Bronchial epithelial cell (primary cell): ENCODE results near the gene MACROD1. TPM values are rescaled to one million over a fixed set of nuclear protein-coding genes. Genes with fewer than 3 reads are reported as not detected.

ENCODE experiments used
- DNase-seq: peaks from one replicate; pipeline ENCODE4 v3.0.0-alpha.2; 2010; ENCODE audit warnings: low read depth
- FAIRE-seq: peaks from 2 replicates; lab custom pipeline; 2011; peaks lifted over from hg19 to GRCh38; lab: Jason Lieb, UNC
- H3K27me3 ChIP-seq: 2 replicates; pipeline ENCODE4 v1.5.1; 2011; ENCODE audit warnings: low read length; ENCODE audit not compliant: control insufficient read depth, insufficient read depth
- H3K36me3 ChIP-seq: 2 replicates; pipeline ENCODE4 v1.5.1; 2011; ENCODE audit warnings: low read length; ENCODE audit not compliant: control insufficient read depth, insufficient read depth
- H3K4me3 ChIP-seq: 2 replicates; pipeline ENCODE4 v1.5.1; 2011; ENCODE audit warnings: mild to moderate bottlenecking, low read depth, low read length, control low read depth
- total RNA-seq: library from RNA; depleted of rRNA; stranded (reverse); fragments of >200 nt; gene quantifications from 2 replicates; pipeline ENCODE4 v1.2.1, GENCODE V29; 2014
- TF ChIP-seq, protein P1 (sequence below): IDR thresholded peaks from 2 replicates; pipeline ENCODE4 v1.5.1; 2011; ENCODE audit warnings: mild to moderate bottlenecking, moderate library complexity, low read length, control low read depth, inconsistent platforms; ENCODE audit not compliant: insufficient read depth, severe bottlenecking

Gene MACROD1
- total RNA-seq, 1 donor from 2014 or later = 17.9 TPM

DNA sequence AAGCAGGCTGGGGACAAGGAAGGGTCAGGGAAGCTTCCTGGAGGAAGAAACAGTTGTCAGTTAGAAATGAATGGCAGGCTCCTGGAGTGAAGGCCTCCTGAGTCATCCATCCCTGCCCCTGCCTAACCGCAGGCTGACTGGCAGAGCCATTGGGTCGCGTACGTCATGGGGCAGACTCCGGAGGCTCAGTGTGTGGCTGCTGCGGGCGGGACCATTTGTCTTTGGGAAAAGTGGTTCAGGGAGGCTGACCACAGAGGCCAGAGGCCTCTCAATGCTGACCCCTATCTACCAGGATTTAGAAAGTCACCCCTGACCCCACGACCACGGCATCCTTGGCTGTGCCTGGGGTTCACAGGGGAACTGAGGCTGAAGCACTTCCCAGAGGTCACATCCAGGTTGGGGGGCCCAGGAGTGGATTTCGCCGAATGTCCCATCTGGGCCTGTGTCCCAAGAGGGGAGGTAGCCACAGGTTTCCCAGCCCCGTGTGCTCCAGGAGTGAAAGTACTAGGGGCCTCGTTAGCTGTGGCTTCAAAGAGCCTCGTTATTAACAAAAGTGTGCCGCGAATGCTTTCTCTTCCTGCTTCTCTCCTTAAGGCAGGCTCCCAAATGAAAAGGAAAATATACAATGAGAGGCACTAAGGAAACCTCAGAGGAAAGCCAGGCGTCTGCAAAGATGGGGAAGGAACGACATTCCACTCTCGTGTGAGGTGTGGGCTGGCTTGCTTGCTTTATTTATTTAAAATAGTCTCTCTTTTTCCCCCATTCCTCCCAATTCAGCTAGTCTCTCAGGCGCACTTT is 71.3 kb downstream of the MACROD1 start:
- peak; percentile 67 for DNase-seq
- H3K27me3 ChIP-seq = peaks cover 5% of the 10 kb centered on the region
- TF ChIP-seq, protein P1, sequence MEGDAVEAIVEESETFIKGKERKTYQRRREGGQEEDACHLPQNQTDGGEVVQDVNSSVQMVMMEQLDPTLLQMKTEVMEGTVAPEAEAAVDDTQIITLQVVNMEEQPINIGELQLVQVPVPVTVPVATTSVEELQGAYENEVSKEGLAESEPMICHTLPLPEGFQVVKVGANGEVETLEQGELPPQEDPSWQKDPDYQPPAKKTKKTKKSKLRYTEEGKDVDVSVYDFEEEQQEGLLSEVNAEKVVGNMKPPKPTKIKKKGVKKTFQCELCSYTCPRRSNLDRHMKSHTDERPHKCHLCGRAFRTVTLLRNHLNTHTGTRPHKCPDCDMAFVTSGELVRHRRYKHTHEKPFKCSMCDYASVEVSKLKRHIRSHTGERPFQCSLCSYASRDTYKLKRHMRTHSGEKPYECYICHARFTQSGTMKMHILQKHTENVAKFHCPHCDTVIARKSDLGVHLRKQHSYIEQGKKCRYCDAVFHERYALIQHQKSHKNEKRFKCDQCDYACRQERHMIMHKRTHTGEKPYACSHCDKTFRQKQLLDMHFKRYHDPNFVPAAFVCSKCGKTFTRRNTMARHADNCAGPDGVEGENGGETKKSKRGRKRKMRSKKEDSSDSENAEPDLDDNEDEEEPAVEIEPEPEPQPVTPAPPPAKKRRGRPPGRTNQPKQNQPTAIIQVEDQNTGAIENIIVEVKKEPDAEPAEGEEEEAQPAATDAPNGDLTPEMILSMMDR = no peak
- FAIRE-seq = no peak
- H3K4me3 ChIP-seq = no peak overlapping the region
- no peaks in the 10 kb centered on the region for H3K36me3 ChIP-seq

DNA sequence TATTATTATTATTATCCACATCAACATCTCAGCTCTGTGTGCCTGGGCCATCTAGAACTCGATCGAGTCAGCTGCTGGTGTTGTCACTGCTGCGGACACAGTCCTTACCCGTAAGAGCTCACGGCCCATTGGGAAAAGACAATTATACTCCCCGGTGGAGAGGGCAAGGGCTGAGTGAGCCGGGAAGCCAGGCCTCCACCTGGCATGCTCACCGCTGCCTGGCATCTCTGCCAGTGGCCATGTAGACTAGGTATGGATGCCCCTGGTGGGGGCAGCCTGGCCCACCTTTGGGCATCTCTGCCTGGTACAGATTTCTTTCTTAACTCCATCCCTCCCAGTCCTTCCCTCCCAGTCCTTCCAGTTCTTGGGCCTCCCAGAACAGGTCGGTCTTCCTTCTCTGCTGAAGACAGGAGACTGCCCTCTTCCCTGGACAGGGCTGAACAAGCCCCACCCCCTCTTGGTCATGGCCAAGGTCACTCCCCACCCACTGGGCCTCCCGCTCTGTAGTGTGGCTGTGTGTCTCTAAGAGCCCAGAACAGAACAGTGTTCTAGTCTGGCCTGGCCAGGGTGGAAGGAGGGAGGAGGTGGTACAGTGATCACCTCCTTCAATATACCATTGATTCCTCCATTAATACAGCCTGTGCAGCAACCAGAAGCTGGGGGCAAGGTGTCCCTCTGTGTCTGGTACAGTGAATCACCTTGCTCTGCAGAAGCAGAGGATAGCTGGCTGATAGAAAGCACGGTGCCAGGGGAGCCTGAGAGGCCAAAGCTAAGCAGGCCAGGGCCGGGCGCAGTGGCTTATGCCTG is 72.5 kb downstream of the MACROD1 start:
- DNase-seq (no peak), FAIRE-seq (no peak)
- Histone ChIP-seq H3K4me3 (no peak overlapping the region), H3K27me3 (peaks cover 5% of the 10 kb centered on the region), H3K36me3 (no peaks in the 10 kb centered on the region)
- TF ChIP-seq, protein P1 = no peak

DNA sequence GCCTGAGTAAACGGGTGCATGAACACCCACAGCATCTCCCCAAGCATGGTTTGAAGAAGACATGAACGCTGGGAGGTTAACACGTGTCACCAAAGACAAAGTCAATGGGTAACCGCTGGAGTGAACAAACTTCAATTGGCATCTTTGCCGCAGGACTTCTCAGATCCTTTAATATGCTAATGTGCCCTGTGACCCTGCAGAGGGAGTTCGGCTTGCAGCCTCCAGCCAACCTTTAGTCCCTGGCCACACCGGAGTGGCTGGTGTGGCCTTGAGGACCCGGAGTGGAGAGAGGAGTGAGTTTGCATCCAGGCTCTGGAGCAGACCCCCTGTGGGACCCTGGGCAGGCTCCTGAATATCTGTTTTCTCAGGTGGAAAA is 73.2 kb downstream of the MACROD1 start:
- TF ChIP-seq, protein P1 = no peak
- Histone ChIP-seq H3K27me3 (peaks cover 4% of the 10 kb centered on the region), H3K36me3 (no peaks in the 10 kb centered on the region), H3K4me3 (no peak overlapping the region)
- DNase-seq (no peak), FAIRE-seq (no peak)

DNA sequence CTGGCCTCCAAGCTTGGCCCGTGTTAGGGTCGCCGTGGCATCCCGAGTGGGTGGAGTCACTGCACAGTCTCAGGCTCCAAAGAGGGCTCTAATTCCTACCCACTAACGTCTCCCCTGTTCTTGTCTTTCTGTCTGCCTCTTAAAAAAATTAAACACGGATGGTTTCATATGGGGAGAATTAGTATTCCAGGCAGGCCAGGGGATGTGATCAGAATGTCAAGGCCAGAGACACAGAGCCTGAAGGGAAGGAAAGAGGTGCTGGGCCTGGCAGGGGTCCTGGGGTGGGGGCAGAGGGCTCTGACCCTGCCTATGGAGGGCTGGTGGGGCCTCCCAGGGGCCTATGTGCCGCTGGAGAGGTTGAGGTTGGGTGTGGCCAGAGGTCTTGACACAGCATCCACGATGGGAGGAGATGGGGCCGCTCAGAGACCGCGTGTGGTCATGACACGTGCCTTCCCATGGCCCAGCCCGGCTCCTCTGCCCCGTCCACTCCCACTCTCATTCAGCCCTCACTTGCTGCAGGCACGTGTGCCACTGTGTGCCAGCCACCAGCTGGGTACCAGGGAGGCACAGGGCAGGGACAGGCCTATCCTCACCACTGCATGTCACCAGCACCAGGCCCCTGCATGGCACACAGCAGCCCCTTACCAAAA is 73.7 kb downstream of the MACROD1 start:
- DNase-seq (no peak), FAIRE-seq (no peak)
- Histone ChIP-seq H3K36me3 (no peaks in the 10 kb centered on the region), H3K4me3 (no peak overlapping the region), H3K27me3 (peaks cover 5% of the 10 kb centered on the region)
- TF ChIP-seq, protein P1 = no peak

DNA sequence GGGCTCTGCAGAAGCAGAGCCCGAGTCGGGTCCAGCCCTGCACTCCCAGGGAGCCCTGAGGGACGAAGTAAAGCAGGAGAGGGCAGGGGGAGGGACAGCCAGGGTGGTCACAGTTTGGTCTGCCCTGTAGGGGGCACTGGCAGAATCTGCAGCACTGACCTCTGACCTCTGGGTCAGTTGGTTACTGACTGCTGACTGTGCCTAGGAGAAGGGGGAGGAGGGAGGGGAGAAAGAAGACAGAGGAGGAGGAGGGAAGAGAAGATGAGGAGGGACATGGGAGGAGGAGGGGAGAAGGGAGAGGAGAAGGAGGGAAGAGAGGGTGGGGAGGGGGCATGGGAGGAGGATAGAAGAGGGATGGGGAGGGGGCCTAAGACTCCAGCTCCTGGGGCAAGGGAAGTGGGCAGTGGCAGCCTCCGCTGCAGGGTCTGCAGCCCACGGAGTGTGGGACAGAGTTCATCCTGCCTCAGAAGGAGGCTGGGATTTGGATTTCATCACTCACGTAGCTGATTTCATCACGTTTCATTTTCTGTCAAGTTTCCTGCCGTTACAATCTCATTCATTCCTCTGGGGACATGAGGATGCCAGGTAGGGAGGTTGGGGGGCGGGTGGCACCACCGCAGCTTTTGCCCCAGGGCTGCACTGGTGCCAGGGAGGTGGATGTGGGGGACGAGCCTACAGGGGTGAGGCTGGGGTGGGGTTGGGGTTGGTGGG is 75.0 kb downstream of the MACROD1 start:
- no peak for DNase-seq
- no peak overlapping the region for H3K4me3 ChIP-seq
- FAIRE-seq = no peak

More for the DNA sequence above, 75.0 kb downstream of the MACROD1 start:
- peaks cover 5% of the 10 kb centered on the region for H3K27me3 ChIP-seq
- TF ChIP-seq, protein P1 = peak; percentile 1
- no peaks in the 10 kb centered on the region for H3K36me3 ChIP-seq
